Psoas muscle (tissue), 7 donors: Measurements from ENCODE around the gene SSX4B. TPM values are rescaled to one million over a fixed set of nuclear protein-coding genes. Genes with fewer than 3 reads are reported as not detected.

Experiments
- polyA plus RNA-seq, 3 donors: library from polyadenylated mRNA; stranded (reverse); fragments of 200-250 nt; gene quantifications; one replicate each; pipeline ENCODE4 v1.2.3, GENCODE V29; 2013
- total RNA-seq, 4 donors: library from RNA; stranded (reverse); fragmentation: NEBNext Ultra II Directional in 2 of 4; extraction: Animal tissue kit (Norgen Biotek cat#: 25700) in 2 of 4; gene quantifications; one replicate each; pipeline versions ENCODE4 v1.2.1 to v1.2.4, GENCODE V29; 2021 to 2023
- donor health status: healthy with polysubstance abuse.
- donor health status: DM: no; HTN: no; CAD: no; lungs with moderate emphysema.
- donor health status: Bipolar disorder and iron deficiency.
- donor health status: healthy.
- donor health status: DM: no; HTN: no; CAD: no.
- donor health status: DM: no; HTN: no; CAD: no.
- donor health status: DM: yes; HTN: yes; CAD: no.

Gene SSX4B
- total and polyA plus RNA-seq, 7 donors, result not detected

Other genes with a start within 250 kb of the SSX4B start
- not detected for gene SSX5, start 215.2 kb downstream of the SSX4B start, total RNA-seq
- not detected for gene SSX5, start 215.2 kb downstream of the SSX4B start, polyA plus RNA-seq
- gene SSX1, start 156.6 kb downstream of the SSX4B start, total RNA-seq, result not detected
- not detected for gene SSX1, start 156.6 kb downstream of the SSX4B start, polyA plus RNA-seq
- gene SSX3, start 55.3 kb downstream of the SSX4B start, total RNA-seq, result not detected
- gene SSX3, start 55.3 kb downstream of the SSX4B start, polyA plus RNA-seq, result not detected
- gene SSX4, start 28.4 kb downstream of the SSX4B start, total RNA-seq, result not detected
- gene SSX4, start 28.4 kb downstream of the SSX4B start, polyA plus RNA-seq, result not detected
- gene SLC38A5, start 58.3 kb upstream of the SSX4B start, total RNA-seq, result 1 to 10 TPM in 2 of 4 donors, under 1 TPM in 2; 0.83 to 1.1 (median 1.0) TPM
- 1 to 10 TPM in 1 of 3 donors, under 1 TPM in 2; 0.34 to 1.7 (median 0.61) TPM for gene SLC38A5, start 58.3 kb upstream of the SSX4B start, polyA plus RNA-seq
- gene FTSJ1, start 64.2 kb upstream of the SSX4B start, total RNA-seq, result 10 to 100 TPM; 14.5 to 26.8 (median 21.2) TPM
- 10 to 100 TPM; 26.7 to 48.4 (median 46.4) TPM for gene FTSJ1, start 64.2 kb upstream of the SSX4B start, polyA plus RNA-seq
- gene PORCN, start 97.0 kb upstream of the SSX4B start, total RNA-seq, result 1 to 10 TPM; 4.8 to 9.2 (median 7.6) TPM
- 10 to 100 TPM in 1 of 3 donors, 1 to 10 TPM in 2; 8.4 to 12.2 (median 8.7) TPM for gene PORCN, start 97.0 kb upstream of the SSX4B start, polyA plus RNA-seq
- gene EBP, start 109.8 kb upstream of the SSX4B start, total RNA-seq, result 1 to 10 TPM; 3.8 to 8.1 (median 6.4) TPM
- gene EBP, start 109.8 kb upstream of the SSX4B start, polyA plus RNA-seq, result 10 to 100 TPM in 1 of 3 donors, 1 to 10 TPM in 2; 8.7 to 11.9 (median 9.7) TPM
- gene TBC1D25, start 127.8 kb upstream of the SSX4B start, total RNA-seq, result 10 to 100 TPM; 10.5 to 18.4 (median 16.9) TPM
- gene TBC1D25, start 127.8 kb upstream of the SSX4B start, polyA plus RNA-seq, result 10 to 100 TPM in 1 of 3 donors, 1 to 10 TPM in 2; 9.3 to 12.1 (median 9.4) TPM
- gene RBM3, start 162.5 kb upstream of the SSX4B start, total RNA-seq, result 100 to 1,000 TPM in 2 of 4 donors, 10 to 100 TPM in 2; 15.9 to 206 (median 83.2) TPM
- gene RBM3, start 162.5 kb upstream of the SSX4B start, polyA plus RNA-seq, result 100 to 1,000 TPM in 1 of 3 donors, 10 to 100 TPM in 2; 26.4 to 137 (median 68.9) TPM
- gene WDR13, start 185.5 kb upstream of the SSX4B start, total RNA-seq, result 100 to 1,000 TPM; 103 to 155 (median 116) TPM
- 100 to 1,000 TPM; 112 to 171 (median 132) TPM for gene WDR13, start 185.5 kb upstream of the SSX4B start, polyA plus RNA-seq